GM23338 (cell line): ENCODE data around the gene TXNDC2. TPM values are rescaled to one million over a fixed set of nuclear protein-coding genes. Genes with fewer than 3 reads are reported as not detected.

ENCODE experiments used
- ATAC-seq: fragments of 200-7000 bp; cut with Tn5 transposase; 3 replicates; pipeline ENCODE4 v1.9.1; 2020
- DNase-seq: peaks from one replicate; pipeline ENCODE4 v3.0.0-alpha.2; 2015; ENCODE audit warnings: low spot score
- H2AFZ ChIP-seq: fragments of 200-600 bp; sonication (generic); 2 replicates; pipeline ENCODE4 v1.8.0; 2016; ENCODE audit warnings: antibody characterized with exemption, mild to moderate bottlenecking, moderate library complexity
- H3F3A ChIP-seq: fragments of 200-600 bp; sonication (generic); replicated peaks from 2 replicates; pipeline ENCODE4 v1.8.0; 2017; ENCODE audit warnings: antibody characterized with exemption, mixed run types, low read depth
- H3K27ac ChIP-seq: fragments of 200-600 bp; sonication (generic); 2 replicates; pipeline ENCODE4 v1.6.1; 2016; ENCODE audit warnings: low read depth
- H3K27me3 ChIP-seq: fragments of 200-600 bp; sonication (generic); 2 replicates; pipeline ENCODE4 v1.8.0; 2016; ENCODE audit warnings: mild to moderate bottlenecking, mixed run types, moderate library complexity; ENCODE audit not compliant: insufficient read depth
- H3K36me3 ChIP-seq: fragments of 200-600 bp; sonication (generic); 2 replicates; pipeline ENCODE4 v1.8.0; 2016; ENCODE audit warnings: mild to moderate bottlenecking; ENCODE audit not compliant: insufficient read depth
- H3K4me1 ChIP-seq: fragments of 200-600 bp; sonication (generic); 2 replicates; pipeline ENCODE4 v1.8.0; 2016; ENCODE audit warnings: mild to moderate bottlenecking, moderate library complexity; ENCODE audit not compliant: insufficient read depth
- H3K4me2 ChIP-seq: fragments of 200-600 bp; sonication (generic); 2 replicates; pipeline ENCODE4 v1.7.1; 2017; ENCODE audit warnings: mixed run types
- H3K4me3 ChIP-seq: fragments of 200-600 bp; sonication (generic); 2 replicates; pipeline ENCODE4 v1.6.1; 2016; ENCODE audit warnings: mixed run types
- H3K79me2 ChIP-seq: fragments of 200-600 bp; sonication (generic); replicated peaks from 2 replicates; pipeline ENCODE4 v1.8.0; 2017; ENCODE audit warnings: mild to moderate bottlenecking; ENCODE audit not compliant: insufficient read depth
- H3K9me2 ChIP-seq: fragments of 200-600 bp; sonication (generic); 2 replicates; pipeline ENCODE4 v1.8.0; 2017; ENCODE audit not compliant: insufficient read depth
- H4K20me1 ChIP-seq: fragments of 200-600 bp; sonication (generic); replicated peaks from 2 replicates; pipeline ENCODE4 v1.8.0; 2017; ENCODE audit warnings: mild to moderate bottlenecking; ENCODE audit not compliant: insufficient read depth
- H3K27ac Mint-ChIP-seq: 2 replicates; pipeline ENCODE4 v1.8.0; 2020; ENCODE audit warnings: inconsistent platforms, mild to moderate bottlenecking, moderate library complexity, mixed read lengths
- H3K27me3 Mint-ChIP-seq: 3 replicates; pipeline ENCODE4 v1.8.0; 2022; ENCODE audit warnings: low read depth, mild to moderate bottlenecking, moderate library complexity, mixed read lengths, inconsistent platforms; ENCODE audit not compliant: insufficient read depth, poor library complexity
- H3K36me3 Mint-ChIP-seq: 3 replicates; pipeline ENCODE4 v1.8.0; 2021; ENCODE audit warnings: low read depth, mild to moderate bottlenecking, inconsistent platforms, moderate library complexity, mixed read lengths
- H3K4me1 Mint-ChIP-seq: 3 replicates; pipeline ENCODE4 v1.8.0; 2020; ENCODE audit warnings: mild to moderate bottlenecking, inconsistent platforms, mixed read lengths
- H3K4me3 Mint-ChIP-seq: 3 replicates; pipeline ENCODE4 v1.8.0; 2021; ENCODE audit warnings: moderate library complexity, mild to moderate bottlenecking, inconsistent platforms, mixed read lengths
- H3K9me3 Mint-ChIP-seq: 3 replicates; pipeline ENCODE4 v1.8.0; 2020; ENCODE audit warnings: moderate library complexity, mild to moderate bottlenecking, inconsistent platforms, mixed read lengths
- CREB1 ChIP-seq: fragments of 250-450 bp; sonication (Bioruptor Pico); IDR thresholded peaks from 2 replicates; pipeline ENCODE4 v1.5.0; 2020; ENCODE audit warnings: low read depth, mild to moderate bottlenecking, moderate library complexity
- EZH2 ChIP-seq: fragments of 200-600 bp; sonication (generic); IDR thresholded peaks from one replicate; pipeline ENCODE4 v1.8.0; 2017; ENCODE audit warnings: antibody characterized with exemption, mild to moderate bottlenecking, low read depth; ENCODE audit not compliant: unreplicated experiment
- EZH2phosphoT487 ChIP-seq: fragments of 200-600 bp; sonication (generic); IDR thresholded peaks from one replicate; pipeline ENCODE4 v1.8.1; 2018; ENCODE audit warnings: antibody characterized with exemption; ENCODE audit not compliant: unreplicated experiment
- JUNB ChIP-seq: IDR thresholded peaks from one replicate; pipeline ENCODE4 v1.6.1; 2016; ENCODE audit warnings: antibody characterized with exemption; ENCODE audit not compliant: unreplicated experiment
- NANOG ChIP-seq: IDR thresholded peaks from 2 replicates; pipeline ENCODE4 v1.6.1; 2016; ENCODE audit warnings: antibody characterized with exemption, borderline replicate concordance
- POLR2AphosphoS5 ChIP-seq: IDR thresholded peaks from 2 replicates; pipeline ENCODE4 v1.6.1; 2016; ENCODE audit warnings: antibody characterized with exemption, low read depth
- STAT1 ChIP-seq: IDR thresholded peaks from one replicate; pipeline ENCODE4 v1.6.1; 2016; ENCODE audit warnings: antibody characterized with exemption; ENCODE audit not compliant: unreplicated experiment
- ZNF114 ChIP-seq: fragments of 250-450 bp; sonication (Bioruptor Pico); IDR thresholded peaks from 2 replicates; pipeline ENCODE4 v1.5.0; 2020; ENCODE audit warnings: mild to moderate bottlenecking, moderate library complexity
- ZNF331 ChIP-seq: fragments of 250-450 bp; sonication (Bioruptor Pico); IDR thresholded peaks from 2 replicates; pipeline ENCODE4 v1.5.0; 2020; ENCODE audit warnings: low read depth, mild to moderate bottlenecking, moderate library complexity
- polyA plus RNA-seq: library from polyadenylated mRNA; unstranded; fragments of >200 nt; fragmentation: Nextera tagmentation; extraction: Ambion mirVana; gene quantifications from 2 replicates; pipeline ENCODE4 v1.2.1, GENCODE V29; 2016
- total RNA-seq: library from RNA; depleted of rRNA; stranded (reverse); fragments of >200 nt; shearing (Covaris generic); gene quantifications from 2 replicates; pipeline ENCODE4 v1.2.3, GENCODE V29; 2014
- TF ChIP-seq, protein P1 (sequence below), 2 experiments: fragments of 200-600 bp in 1 of 2; sonication (generic) in 1 of 2; conservative IDR thresholded peaks; 2 replicates each; pipeline versions ENCODE4 v1.5.1 to v1.6.1; 2016 to 2017; ENCODE audit warnings: antibody characterized with exemption in 2 of 2, low read depth in 2 of 2, mild to moderate bottlenecking in 2 of 2, moderate library complexity in 1 of 2
- TF ChIP-seq, protein P2 (sequence below): IDR thresholded peaks from one replicate; pipeline ENCODE4 v1.6.1; 2018; ENCODE audit warnings: antibody characterized with exemption; ENCODE audit not compliant: unreplicated experiment
- TF ChIP-seq, protein P3 (sequence below): fragments of 250-450 bp; sonication (Bioruptor Pico); IDR thresholded peaks from 2 replicates; pipeline ENCODE4 v1.5.0; 2020; ENCODE audit warnings: mild to moderate bottlenecking, moderate library complexity
- TF ChIP-seq, protein P4 (sequence below): IDR thresholded peaks from 2 replicates; pipeline ENCODE4 v1.6.1; 2016; ENCODE audit warnings: antibody characterized with exemption

Gene TXNDC2
- total and polyA plus RNA-seq, 2 experiments from 2014 or later = 0.16 TPM; not detected in 1

DNA sequence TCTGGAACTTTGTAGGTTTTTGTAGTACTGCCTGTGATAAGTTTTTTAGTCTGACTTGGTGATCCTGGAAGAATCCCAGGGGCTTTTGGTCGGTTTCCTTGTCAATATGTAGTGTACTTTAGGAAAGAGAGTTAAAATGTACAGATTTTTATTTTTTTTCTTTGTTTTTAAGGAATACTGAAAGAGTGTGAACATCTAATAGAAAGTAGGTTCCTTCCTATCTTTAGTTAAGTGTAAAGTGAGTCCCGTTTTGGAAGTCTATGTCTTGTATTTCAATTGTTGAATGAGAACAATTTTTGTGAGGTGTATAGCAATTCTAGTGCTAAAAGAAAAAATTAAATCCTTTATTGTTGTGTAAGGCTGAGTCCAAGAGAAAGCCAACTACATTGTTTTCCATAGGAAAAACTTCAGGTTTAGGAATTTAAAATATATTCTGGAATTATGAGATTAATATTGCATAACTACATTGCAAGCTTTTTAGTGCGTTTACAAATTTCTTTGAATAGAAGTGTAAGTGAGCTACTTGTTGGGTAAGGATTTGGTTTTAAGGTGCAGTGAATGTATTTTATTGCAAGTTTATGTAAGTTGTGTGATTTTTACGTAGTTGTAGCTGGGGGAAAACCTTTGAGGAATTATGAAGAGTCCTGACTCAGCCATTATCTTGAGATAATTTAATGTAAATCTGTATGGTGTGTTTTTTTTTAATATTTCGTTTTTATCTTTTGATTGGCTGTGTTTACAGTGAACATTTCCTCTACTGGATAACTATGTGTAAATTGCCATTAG lies 29.7 kb downstream of the TXNDC2 start:
- Histone ChIP-seq H3K4me3 (peak overlapping the region; percentile 84), H3F3A (no peaks in the 10 kb centered on the region), H3K27me3 (no peaks in the 10 kb centered on the region), H3K36me3 (no peaks in the 10 kb centered on the region), H3K79me2 (peaks cover 59% of the 10 kb centered on the region), H2AFZ (no peak overlapping the region), H4K20me1 (peaks cover 37% of the 10 kb centered on the region), H3K9me2 (no peaks in the 10 kb centered on the region), H3K4me2 (peak overlapping the region; percentile 98), H3K4me1 (peaks cover 53% of the 10 kb centered on the region), H3K27ac (no peak overlapping the region)
- no peak for ATAC-seq
- no peak for TF ChIP-seq POLR2AphosphoS5
- no peak for TF ChIP-seq EZH2
- TF ChIP-seq STAT1 = no peak
- TF ChIP-seq, protein P1, sequence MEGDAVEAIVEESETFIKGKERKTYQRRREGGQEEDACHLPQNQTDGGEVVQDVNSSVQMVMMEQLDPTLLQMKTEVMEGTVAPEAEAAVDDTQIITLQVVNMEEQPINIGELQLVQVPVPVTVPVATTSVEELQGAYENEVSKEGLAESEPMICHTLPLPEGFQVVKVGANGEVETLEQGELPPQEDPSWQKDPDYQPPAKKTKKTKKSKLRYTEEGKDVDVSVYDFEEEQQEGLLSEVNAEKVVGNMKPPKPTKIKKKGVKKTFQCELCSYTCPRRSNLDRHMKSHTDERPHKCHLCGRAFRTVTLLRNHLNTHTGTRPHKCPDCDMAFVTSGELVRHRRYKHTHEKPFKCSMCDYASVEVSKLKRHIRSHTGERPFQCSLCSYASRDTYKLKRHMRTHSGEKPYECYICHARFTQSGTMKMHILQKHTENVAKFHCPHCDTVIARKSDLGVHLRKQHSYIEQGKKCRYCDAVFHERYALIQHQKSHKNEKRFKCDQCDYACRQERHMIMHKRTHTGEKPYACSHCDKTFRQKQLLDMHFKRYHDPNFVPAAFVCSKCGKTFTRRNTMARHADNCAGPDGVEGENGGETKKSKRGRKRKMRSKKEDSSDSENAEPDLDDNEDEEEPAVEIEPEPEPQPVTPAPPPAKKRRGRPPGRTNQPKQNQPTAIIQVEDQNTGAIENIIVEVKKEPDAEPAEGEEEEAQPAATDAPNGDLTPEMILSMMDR (conservative IDR thresholded peaks at IDR 0.05; ENCODE audit: low read depth in 2 of 2) = no peak
- TF ChIP-seq, protein P2, sequence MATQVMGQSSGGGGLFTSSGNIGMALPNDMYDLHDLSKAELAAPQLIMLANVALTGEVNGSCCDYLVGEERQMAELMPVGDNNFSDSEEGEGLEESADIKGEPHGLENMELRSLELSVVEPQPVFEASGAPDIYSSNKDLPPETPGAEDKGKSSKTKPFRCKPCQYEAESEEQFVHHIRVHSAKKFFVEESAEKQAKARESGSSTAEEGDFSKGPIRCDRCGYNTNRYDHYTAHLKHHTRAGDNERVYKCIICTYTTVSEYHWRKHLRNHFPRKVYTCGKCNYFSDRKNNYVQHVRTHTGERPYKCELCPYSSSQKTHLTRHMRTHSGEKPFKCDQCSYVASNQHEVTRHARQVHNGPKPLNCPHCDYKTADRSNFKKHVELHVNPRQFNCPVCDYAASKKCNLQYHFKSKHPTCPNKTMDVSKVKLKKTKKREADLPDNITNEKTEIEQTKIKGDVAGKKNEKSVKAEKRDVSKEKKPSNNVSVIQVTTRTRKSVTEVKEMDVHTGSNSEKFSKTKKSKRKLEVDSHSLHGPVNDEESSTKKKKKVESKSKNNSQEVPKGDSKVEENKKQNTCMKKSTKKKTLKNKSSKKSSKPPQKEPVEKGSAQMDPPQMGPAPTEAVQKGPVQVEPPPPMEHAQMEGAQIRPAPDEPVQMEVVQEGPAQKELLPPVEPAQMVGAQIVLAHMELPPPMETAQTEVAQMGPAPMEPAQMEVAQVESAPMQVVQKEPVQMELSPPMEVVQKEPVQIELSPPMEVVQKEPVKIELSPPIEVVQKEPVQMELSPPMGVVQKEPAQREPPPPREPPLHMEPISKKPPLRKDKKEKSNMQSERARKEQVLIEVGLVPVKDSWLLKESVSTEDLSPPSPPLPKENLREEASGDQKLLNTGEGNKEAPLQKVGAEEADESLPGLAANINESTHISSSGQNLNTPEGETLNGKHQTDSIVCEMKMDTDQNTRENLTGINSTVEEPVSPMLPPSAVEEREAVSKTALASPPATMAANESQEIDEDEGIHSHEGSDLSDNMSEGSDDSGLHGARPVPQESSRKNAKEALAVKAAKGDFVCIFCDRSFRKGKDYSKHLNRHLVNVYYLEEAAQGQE = no peak
- TF ChIP-seq CREB1 = no peak
- TF ChIP-seq, protein P3, sequence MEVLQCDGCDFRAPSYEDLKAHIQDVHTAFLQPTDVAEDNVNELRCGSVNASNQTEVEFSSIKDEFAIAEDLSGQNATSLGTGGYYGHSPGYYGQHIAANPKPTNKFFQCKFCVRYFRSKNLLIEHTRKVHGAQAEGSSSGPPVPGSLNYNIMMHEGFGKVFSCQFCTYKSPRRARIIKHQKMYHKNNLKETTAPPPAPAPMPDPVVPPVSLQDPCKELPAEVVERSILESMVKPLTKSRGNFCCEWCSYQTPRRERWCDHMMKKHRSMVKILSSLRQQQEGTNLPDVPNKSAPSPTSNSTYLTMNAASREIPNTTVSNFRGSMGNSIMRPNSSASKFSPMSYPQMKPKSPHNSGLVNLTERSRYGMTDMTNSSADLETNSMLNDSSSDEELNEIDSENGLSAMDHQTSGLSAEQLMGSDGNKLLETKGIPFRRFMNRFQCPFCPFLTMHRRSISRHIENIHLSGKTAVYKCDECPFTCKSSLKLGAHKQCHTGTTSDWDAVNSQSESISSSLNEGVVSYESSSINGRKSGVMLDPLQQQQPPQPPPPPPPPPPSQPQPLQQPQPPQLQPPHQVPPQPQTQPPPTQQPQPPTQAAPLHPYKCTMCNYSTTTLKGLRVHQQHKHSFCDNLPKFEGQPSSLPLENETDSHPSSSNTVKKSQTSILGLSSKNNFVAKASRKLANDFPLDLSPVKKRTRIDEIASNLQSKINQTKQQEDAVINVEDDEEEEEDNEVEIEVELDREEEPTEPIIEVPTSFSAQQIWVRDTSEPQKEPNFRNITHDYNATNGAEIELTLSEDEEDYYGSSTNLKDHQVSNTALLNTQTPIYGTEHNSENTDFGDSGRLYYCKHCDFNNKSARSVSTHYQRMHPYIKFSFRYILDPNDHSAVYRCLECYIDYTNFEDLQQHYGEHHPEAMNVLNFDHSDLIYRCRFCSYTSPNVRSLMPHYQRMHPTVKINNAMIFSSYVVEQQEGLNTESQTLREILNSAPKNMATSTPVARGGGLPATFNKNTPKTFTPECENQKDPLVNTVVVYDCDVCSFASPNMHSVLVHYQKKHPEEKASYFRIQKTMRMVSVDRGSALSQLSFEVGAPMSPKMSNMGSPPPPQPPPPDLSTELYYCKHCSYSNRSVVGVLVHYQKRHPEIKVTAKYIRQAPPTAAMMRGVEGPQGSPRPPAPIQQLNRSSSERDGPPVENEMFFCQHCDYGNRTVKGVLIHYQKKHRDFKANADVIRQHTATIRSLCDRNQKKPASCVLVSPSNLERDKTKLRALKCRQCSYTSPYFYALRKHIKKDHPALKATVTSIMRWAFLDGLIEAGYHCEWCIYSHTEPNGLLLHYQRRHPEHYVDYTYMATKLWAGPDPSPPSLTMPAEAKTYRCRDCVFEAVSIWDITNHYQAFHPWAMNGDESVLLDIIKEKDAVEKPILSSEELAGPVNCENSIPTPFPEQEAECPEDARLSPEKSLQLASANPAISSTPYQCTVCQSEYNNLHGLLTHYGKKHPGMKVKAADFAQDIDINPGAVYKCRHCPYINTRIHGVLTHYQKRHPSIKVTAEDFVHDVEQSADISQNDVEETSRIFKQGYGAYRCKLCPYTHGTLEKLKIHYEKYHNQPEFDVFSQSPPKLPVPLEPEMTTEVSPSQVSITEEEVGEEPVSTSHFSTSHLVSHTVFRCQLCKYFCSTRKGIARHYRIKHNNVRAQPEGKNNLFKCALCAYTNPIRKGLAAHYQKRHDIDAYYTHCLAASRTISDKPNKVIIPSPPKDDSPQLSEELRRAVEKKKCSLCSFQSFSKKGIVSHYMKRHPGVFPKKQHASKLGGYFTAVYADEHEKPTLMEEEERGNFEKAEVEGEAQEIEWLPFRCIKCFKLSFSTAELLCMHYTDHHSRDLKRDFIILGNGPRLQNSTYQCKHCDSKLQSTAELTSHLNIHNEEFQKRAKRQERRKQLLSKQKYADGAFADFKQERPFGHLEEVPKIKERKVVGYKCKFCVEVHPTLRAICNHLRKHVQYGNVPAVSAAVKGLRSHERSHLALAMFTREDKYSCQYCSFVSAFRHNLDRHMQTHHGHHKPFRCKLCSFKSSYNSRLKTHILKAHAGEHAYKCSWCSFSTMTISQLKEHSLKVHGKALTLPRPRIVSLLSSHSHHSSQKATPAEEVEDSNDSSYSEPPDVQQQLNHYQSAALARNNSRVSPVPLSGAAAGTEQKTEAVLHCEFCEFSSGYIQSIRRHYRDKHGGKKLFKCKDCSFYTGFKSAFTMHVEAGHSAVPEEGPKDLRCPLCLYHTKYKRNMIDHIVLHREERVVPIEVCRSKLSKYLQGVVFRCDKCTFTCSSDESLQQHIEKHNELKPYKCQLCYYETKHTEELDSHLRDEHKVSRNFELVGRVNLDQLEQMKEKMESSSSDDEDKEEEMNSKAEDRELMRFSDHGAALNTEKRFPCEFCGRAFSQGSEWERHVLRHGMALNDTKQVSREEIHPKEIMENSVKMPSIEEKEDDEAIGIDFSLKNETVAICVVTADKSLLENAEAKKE (CRISPR knock-in tag) = no peak
- TF ChIP-seq ZNF331 (CRISPR knock-in tag) = no peak
- TF ChIP-seq, protein P4, sequence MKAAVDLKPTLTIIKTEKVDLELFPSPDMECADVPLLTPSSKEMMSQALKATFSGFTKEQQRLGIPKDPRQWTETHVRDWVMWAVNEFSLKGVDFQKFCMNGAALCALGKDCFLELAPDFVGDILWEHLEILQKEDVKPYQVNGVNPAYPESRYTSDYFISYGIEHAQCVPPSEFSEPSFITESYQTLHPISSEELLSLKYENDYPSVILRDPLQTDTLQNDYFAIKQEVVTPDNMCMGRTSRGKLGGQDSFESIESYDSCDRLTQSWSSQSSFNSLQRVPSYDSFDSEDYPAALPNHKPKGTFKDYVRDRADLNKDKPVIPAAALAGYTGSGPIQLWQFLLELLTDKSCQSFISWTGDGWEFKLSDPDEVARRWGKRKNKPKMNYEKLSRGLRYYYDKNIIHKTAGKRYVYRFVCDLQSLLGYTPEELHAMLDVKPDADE = no peak
- no peak for TF ChIP-seq EZH2phosphoT487
- no peak for TF ChIP-seq ZNF114 (CRISPR knock-in tag)
- no peak for TF ChIP-seq NANOG
- no peak for TF ChIP-seq JUNB
- Mint-ChIP-seq H3K4me1 (peaks cover 18% of the 10 kb centered on the region), H3K27ac (no peak overlapping the region), H3K9me3 (no peaks in the 10 kb centered on the region), H3K4me3 (peak overlapping the region; percentile 85), H3K27me3 (peaks cover 2% of the 10 kb centered on the region), H3K36me3 (peaks cover 3% of the 10 kb centered on the region; the same call in 1 of the 3 replicates)
- no peak for DNase-seq
